ENCODE measurements around the gene INHBC. TPM values are rescaled to one million over a fixed set of nuclear protein-coding genes. Genes with fewer than 3 reads are reported as not detected.
"Not testable (repeated sequence)": the region's sequence is repeated elsewhere in the genome, so short reads cannot be mapped to it uniquely, and the experiment has no call there.

Gene INHBC
- total RNA-seq, 4 donors from 2014 or later: not detected

- H3K4me1 ChIP-seq: no peaks in the 10 kb centered on the region
- H3K27ac ChIP-seq: no peak overlapping the region
- TF ChIP-seq POLR2A (IDR thresholded peaks at IDR 0.05) (no peak), CTCF (IDR thresholded peaks at IDR 0.05) (no peak)
- no peak overlapping the region for H3K4me3 ChIP-seq
- H3K36me3 ChIP-seq: no peaks in the 10 kb centered on the region
- no peak for DNase-seq
- intact Hi-C loops (cut with DNase I; ENCODE audit: low total_unique reads): no loop called here
- peaks cover 0 to 3% of the 10 kb centered on the region in 2 donors for H3K9me3 ChIP-seq
- H3K27me3 ChIP-seq: no peaks in the 10 kb centered on the region
Observed at GRCh38 chr12:57438400-57438799, 3.8 kb downstream of the INHBC start.

- no peak for TF ChIP-seq CTCF (IDR thresholded peaks at IDR 0.05)
- no peak for TF ChIP-seq POLR2A (IDR thresholded peaks at IDR 0.05)
- intact Hi-C loops (cut with DNase I; ENCODE audit: low total_unique reads): no loop called here
- H3K36me3 ChIP-seq: no peaks in the 10 kb centered on the region
- no peak overlapping the region for H3K4me3 ChIP-seq
- DNase-seq: no peak
- H3K4me1 ChIP-seq: no peaks in the 10 kb centered on the region
- peaks cover 0 to 3% of the 10 kb centered on the region in 2 donors for H3K9me3 ChIP-seq
- no peak overlapping the region for H3K27ac ChIP-seq
- no peaks in the 10 kb centered on the region for H3K27me3 ChIP-seq
Observed at GRCh38 chr12:57439762-57440266, 5.2 kb downstream of the INHBC start.

- intact Hi-C loops (cut with DNase I; ENCODE audit: low total_unique reads); H3K9me3 ChIP-seq; DNase-seq; H3K4me3 ChIP-seq; H3K36me3 ChIP-seq; H3K27me3 ChIP-seq; H3K4me1 ChIP-seq; H3K27ac ChIP-seq: not testable (repeated sequence)
Observed at GRCh38 chr12:57441393-57441792, 6.8 kb downstream of the INHBC start.

GRCh38 chr12:57441846-57442427, 7.4 kb downstream of the INHBC start:
- no peak overlapping the region for H3K27ac ChIP-seq
- H3K36me3 ChIP-seq: no peaks in the 10 kb centered on the region
- no peaks in the 10 kb centered on the region for H3K4me1 ChIP-seq
- TF ChIP-seq POLR2A (IDR thresholded peaks at IDR 0.05) (no peak), CTCF (IDR thresholded peaks at IDR 0.05) (no peak)
- H3K9me3 ChIP-seq: peaks cover 0 to 3% of the 10 kb centered on the region in 2 donors
- DNase-seq: no peak
- no peak overlapping the region for H3K4me3 ChIP-seq
- intact Hi-C loops (cut with DNase I; ENCODE audit: low total_unique reads): no loop called here
- H3K27me3 ChIP-seq: no peaks in the 10 kb centered on the region

GRCh38 chr12:57444337-57444736, 9.8 kb downstream of the INHBC start:
- H3K4me3 ChIP-seq; DNase-seq; H3K27ac ChIP-seq; H3K36me3 ChIP-seq; H3K9me3 ChIP-seq; H3K27me3 ChIP-seq; intact Hi-C loops (cut with DNase I; ENCODE audit: low total_unique reads); H3K4me1 ChIP-seq: not testable (repeated sequence)

GRCh38 chr12:57444744-57445143, 10.2 kb downstream of the INHBC start:
- DNase-seq: no peak
- Histone ChIP-seq H3K4me3 (no peak overlapping the region), H3K36me3 (no peaks in the 10 kb centered on the region), H3K9me3 (peaks cover 0 to 3% of the 10 kb centered on the region in 2 donors), H3K27me3 (no peaks in the 10 kb centered on the region), H3K27ac (no peak overlapping the region), H3K4me1 (no peaks in the 10 kb centered on the region)
- TF ChIP-seq CTCF (IDR thresholded peaks at IDR 0.05) (no peak), POLR2A (IDR thresholded peaks at IDR 0.05) (no peak)
- intact Hi-C loops (cut with DNase I; ENCODE audit: low total_unique reads): no loop called here

Data from uterus (tissue), 4 donors.